Endothelial cell (in vitro differentiated cells): ENCODE results near the gene GEMIN2. TPM values are rescaled to one million over a fixed set of nuclear protein-coding genes. Genes with fewer than 3 reads are reported as not detected.

Experiments used
- DNase-seq: peaks from one replicate; pipeline ENCODE4 v3.0.0; 2021; ENCODE audit warnings: low spot score
- H3K27ac Mint-ChIP-seq: one replicate; pipeline ENCODE4 v1.8.0; 2021; ENCODE audit warnings: mixed read lengths, inconsistent platforms; ENCODE audit not compliant: unreplicated experiment
- H3K27me3 Mint-ChIP-seq: one replicate; pipeline ENCODE4 v1.8.0; 2021; ENCODE audit warnings: mild to moderate bottlenecking, moderate library complexity, mixed read lengths, inconsistent platforms; ENCODE audit not compliant: unreplicated experiment
- H3K36me3 Mint-ChIP-seq: one replicate; pipeline ENCODE4 v1.8.0; 2021; ENCODE audit warnings: mild to moderate bottlenecking, low read depth, mixed read lengths, inconsistent platforms; ENCODE audit not compliant: unreplicated experiment
- H3K4me1 Mint-ChIP-seq: one replicate; pipeline ENCODE4 v1.8.0; 2021; ENCODE audit warnings: mild to moderate bottlenecking, mixed read lengths, inconsistent platforms; ENCODE audit not compliant: unreplicated experiment
- H3K4me3 Mint-ChIP-seq: one replicate; pipeline ENCODE4 v1.8.0; 2021; ENCODE audit warnings: mild to moderate bottlenecking, mixed read lengths, inconsistent platforms; ENCODE audit not compliant: unreplicated experiment
- H3K9me3 Mint-ChIP-seq: one replicate; pipeline ENCODE4 v1.8.0; 2021; ENCODE audit warnings: mixed read lengths, inconsistent platforms; ENCODE audit not compliant: unreplicated experiment
- total RNA-seq: library from RNA; stranded (reverse); fragmentation: NEBNext Ultra II Directional; extraction: Animal tissue kit (Norgen Biotek cat#: 25700); gene quantifications from one replicate; pipeline ENCODE4 v1.2.1, GENCODE V29; 2021; ENCODE audit not compliant: unreplicated experiment
- TF ChIP-seq, protein P1 (sequence below): fragments of 200-600 bp; sonication (generic); IDR thresholded peaks from one replicate; pipeline ENCODE4 v1.5.0; 2021; ENCODE audit warnings: antibody characterized with exemption; ENCODE audit not compliant: unreplicated experiment

GEMIN2 gene
- total RNA-seq, 1 donor from 2014 or later = 21.4 TPM

DNA sequence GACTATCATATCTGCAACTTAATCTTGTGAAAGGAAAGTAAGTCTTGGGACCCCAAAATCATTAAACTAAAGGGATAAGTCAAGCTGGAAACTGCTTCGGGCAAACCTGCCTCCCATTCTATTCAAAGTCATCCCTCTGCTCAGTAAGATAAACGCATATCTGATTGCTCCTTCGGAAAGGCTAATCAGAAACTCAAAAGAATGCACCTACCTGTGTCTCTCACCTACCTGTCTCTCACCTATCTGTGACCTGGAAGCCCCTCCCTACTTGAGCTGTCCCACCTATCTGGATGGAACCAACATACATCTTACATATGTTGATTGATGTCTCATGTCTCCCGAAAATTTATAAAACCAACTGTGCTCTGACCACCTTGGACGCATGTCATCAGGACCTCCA lies 31.0 kb upstream of the GEMIN2 start:
- H3K9me3 Mint-ChIP-seq = no peaks in the 10 kb centered on the region
- H3K4me1 Mint-ChIP-seq = no peaks in the 10 kb centered on the region
- no peak overlapping the region for H3K27ac Mint-ChIP-seq
- peaks cover 2% of the 10 kb centered on the region for H3K27me3 Mint-ChIP-seq
- H3K4me3 Mint-ChIP-seq = no peak overlapping the region
- peaks cover 26% of the 10 kb centered on the region for H3K36me3 Mint-ChIP-seq
- TF ChIP-seq, protein P1, sequence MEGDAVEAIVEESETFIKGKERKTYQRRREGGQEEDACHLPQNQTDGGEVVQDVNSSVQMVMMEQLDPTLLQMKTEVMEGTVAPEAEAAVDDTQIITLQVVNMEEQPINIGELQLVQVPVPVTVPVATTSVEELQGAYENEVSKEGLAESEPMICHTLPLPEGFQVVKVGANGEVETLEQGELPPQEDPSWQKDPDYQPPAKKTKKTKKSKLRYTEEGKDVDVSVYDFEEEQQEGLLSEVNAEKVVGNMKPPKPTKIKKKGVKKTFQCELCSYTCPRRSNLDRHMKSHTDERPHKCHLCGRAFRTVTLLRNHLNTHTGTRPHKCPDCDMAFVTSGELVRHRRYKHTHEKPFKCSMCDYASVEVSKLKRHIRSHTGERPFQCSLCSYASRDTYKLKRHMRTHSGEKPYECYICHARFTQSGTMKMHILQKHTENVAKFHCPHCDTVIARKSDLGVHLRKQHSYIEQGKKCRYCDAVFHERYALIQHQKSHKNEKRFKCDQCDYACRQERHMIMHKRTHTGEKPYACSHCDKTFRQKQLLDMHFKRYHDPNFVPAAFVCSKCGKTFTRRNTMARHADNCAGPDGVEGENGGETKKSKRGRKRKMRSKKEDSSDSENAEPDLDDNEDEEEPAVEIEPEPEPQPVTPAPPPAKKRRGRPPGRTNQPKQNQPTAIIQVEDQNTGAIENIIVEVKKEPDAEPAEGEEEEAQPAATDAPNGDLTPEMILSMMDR = no peak
- no peak for DNase-seq

DNA sequence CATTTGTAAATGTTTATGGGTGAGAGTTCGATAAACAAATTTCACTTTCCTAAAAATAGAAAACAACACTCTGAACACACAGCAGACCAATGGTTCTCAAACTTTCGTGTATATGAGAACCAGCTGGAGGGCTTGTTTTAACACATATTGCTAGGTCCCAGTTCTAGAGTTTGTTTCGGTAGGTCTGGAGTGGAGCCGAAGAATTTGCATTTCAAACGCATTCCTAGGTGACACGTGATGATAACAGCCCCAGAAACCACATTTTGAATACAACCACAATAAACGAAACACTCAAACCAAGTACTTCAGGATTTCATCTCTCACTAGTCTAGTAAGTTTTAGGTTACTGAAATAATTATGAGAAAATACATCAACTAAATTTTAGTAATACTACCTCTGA lies 28.2 kb upstream of the GEMIN2 start:
- Mint-ChIP-seq H3K4me3 (no peak overlapping the region), H3K27ac (no peak overlapping the region), H3K36me3 (peaks cover 41% of the 10 kb centered on the region), H3K27me3 (peaks cover 2% of the 10 kb centered on the region), H3K9me3 (no peaks in the 10 kb centered on the region), H3K4me1 (no peaks in the 10 kb centered on the region)
- TF ChIP-seq, protein P1 = no peak
- no peak for DNase-seq

DNA sequence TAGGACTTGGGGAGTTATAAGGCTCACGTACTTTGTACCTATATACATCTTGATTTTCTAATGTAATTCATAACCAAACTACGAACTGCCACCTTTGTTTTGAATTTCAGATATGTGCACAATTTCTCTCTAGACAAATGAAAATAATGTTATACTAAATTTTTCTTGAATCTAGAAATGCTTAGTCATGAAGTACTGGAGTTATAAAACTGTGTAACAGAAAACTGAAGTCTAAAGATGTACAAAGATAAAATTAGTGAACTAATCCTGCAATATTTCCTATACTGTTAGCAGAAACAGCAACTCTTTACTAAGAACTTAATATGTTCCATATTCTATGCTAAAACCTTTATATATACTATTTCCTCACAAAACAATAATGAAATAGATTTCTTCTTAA lies 26.6 kb upstream of the GEMIN2 start:
- Mint-ChIP-seq H3K36me3 (peaks cover 39% of the 10 kb centered on the region), H3K27me3 (peaks cover 2% of the 10 kb centered on the region), H3K4me3 (no peak overlapping the region), H3K4me1 (no peaks in the 10 kb centered on the region), H3K9me3 (no peaks in the 10 kb centered on the region), H3K27ac (no peak overlapping the region)
- TF ChIP-seq, protein P1 = no peak
- DNase-seq = no peak

DNA sequence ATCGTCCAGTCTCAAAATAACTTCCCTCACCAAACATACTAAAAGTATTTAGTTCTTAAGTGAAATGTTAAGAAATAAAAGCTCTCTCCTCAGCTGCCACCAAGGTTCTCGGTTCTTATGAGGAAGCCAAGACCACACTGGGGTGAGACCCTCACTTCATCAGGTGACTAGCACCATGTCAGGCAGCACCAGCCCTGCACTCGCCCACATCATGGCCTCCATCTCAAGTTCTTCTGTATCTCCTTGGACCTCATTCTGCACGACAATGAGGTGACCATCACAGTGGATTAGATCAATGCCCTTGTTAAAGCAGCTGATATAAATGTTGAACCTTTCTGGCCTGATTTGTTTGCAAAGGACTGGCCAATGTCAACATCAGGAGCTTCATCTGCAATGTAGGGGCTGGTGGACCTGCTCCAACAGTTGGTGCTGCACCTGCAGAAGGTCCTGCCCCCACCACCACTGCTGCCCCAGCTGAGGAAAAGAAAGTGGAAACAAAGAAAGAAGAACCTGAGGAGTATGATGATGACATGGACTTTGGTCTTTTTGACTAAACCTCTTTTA lies 23.5 kb upstream of the GEMIN2 start:
- Mint-ChIP-seq H3K36me3 (peaks cover 31% of the 10 kb centered on the region), H3K27ac (no peak overlapping the region)

DNA sequence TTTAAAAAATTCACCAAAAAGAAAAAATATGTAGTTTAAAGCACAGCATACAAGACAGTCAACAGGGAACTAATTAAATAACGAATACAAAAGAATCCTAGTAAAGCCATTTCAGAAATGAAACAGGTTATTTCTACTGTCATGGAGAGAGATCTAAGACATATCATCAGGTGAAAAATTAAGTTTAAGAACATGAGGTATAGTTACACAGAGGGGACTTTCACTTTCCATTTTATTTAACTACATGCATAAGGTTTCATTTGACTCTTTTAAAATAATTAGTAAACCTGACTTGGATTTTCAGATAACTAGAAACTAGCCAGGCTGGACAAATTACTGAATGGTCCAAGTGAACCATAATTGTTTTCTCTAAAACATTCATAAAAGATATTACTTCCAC lies 22.4 kb upstream of the GEMIN2 start:
- H3K27me3 Mint-ChIP-seq = no peaks in the 10 kb centered on the region
- TF ChIP-seq, protein P1 = no peak
- no peak overlapping the region for H3K4me3 Mint-ChIP-seq

More for the DNA sequence above, 23.5 kb upstream of the GEMIN2 start:
- H3K9me3 Mint-ChIP-seq = no peaks in the 10 kb centered on the region
- H3K27me3 Mint-ChIP-seq = no peaks in the 10 kb centered on the region
- TF ChIP-seq, protein P1 = no peak
- H3K4me1 Mint-ChIP-seq = no peaks in the 10 kb centered on the region
- DNase-seq = no peak
- H3K4me3 Mint-ChIP-seq = no peak overlapping the region

More for the DNA sequence above, 22.4 kb upstream of the GEMIN2 start:
- Mint-ChIP-seq H3K36me3 (peaks cover 26% of the 10 kb centered on the region), H3K9me3 (no peaks in the 10 kb centered on the region), H3K4me1 (no peaks in the 10 kb centered on the region), H3K27ac (no peak overlapping the region)
- no peak for DNase-seq
